A673 (cell line): Measurements from ENCODE around the gene PPM1F. TPM values are rescaled to one million over a fixed set of nuclear protein-coding genes. Genes with fewer than 3 reads are reported as not detected.

Experiments used
- BruUV-seq: library from RNA; stranded (reverse); fragments of 400-500 nt; replicated peaks from 2 replicates; lab custom pipeline; 2021; lab: Mats Ljungman, UMichigan
- CTCF ChIA-PET: fragments of 300-600 bp; sonication (Branson Sonifier 250); formaldehyde crosslinking; loops from one replicate; lab custom pipeline; 2022; ENCODE audit warnings: antibody characterized with exemption; lab: Charles Lee
- POLR2A ChIA-PET: fragments of 300-600 bp; sonication (Branson Sonifier 250); formaldehyde crosslinking; loops from one replicate; lab custom pipeline; 2022; ENCODE audit warnings: antibody characterized with exemption; ENCODE audit not compliant: low non-redundant PET; lab: Charles Lee
- DNase-seq: peaks from one replicate; pipeline ENCODE4 v3.0.0-alpha.2; 2015; ENCODE audit warnings: low spot score
- H3K27ac ChIP-seq: fragments of 200-600 bp; sonication (generic); 2 replicates; pipeline ENCODE4 v1.5.1; 2016; ENCODE audit warnings: mixed run types, low read depth, mild to moderate bottlenecking, mixed read lengths, antibody characterized with exemption, low read length; ENCODE audit not compliant: poor library complexity, severe bottlenecking
- H3K27me3 ChIP-seq: fragments of 200-600 bp; sonication (generic); replicated peaks from 2 replicates; pipeline ENCODE4 v1.6.1; 2017; ENCODE audit warnings: mixed run types, low read depth, mild to moderate bottlenecking, mixed read lengths, antibody characterized with exemption, low read length; ENCODE audit not compliant: insufficient read depth, poor library complexity
- H3K36me3 ChIP-seq: fragments of 200-600 bp; sonication (generic); 2 replicates; pipeline ENCODE4 v1.6.1; 2016; ENCODE audit warnings: mixed run types, mild to moderate bottlenecking, mixed read lengths, antibody characterized with exemption, low read length; ENCODE audit not compliant: insufficient read depth, poor library complexity, severe bottlenecking
- H3K4me1 ChIP-seq: fragments of 200-600 bp; sonication (generic); 2 replicates; pipeline ENCODE4 v1.6.1; 2017; ENCODE audit warnings: mixed run types, mild to moderate bottlenecking, mixed read lengths, antibody characterized with exemption, low read length; ENCODE audit not compliant: insufficient read depth, poor library complexity, severe bottlenecking
- H3K4me3 ChIP-seq: fragments of 200-600 bp; sonication (generic); 2 replicates; pipeline ENCODE4 v1.5.1; 2016; ENCODE audit warnings: low read depth, mixed run types, mild to moderate bottlenecking, mixed read lengths, low read length; ENCODE audit not compliant: poor library complexity, severe bottlenecking
- H3K9me3 ChIP-seq: fragments of 200-600 bp; sonication (generic); 2 replicates; pipeline ENCODE4 v1.6.1; 2016; ENCODE audit warnings: mixed run types, low read depth, mild to moderate bottlenecking, mixed read lengths, antibody characterized with exemption, low read length; ENCODE audit not compliant: poor library complexity, severe bottlenecking
- CTCF ChIP-seq: fragments of 300-800, 200-600 bp; sonication (generic); conservative IDR thresholded peaks from 2 replicates; pipeline ENCODE4 v1.5.1; 2017; ENCODE audit warnings: low read depth, mild to moderate bottlenecking, antibody characterized with exemption, low read length, moderate library complexity, mixed read lengths
- EZH2 ChIP-seq: fragments of 200-600 bp; sonication (generic); IDR thresholded peaks from 2 replicates; pipeline ENCODE4 v1.6.1; 2017; ENCODE audit warnings: borderline replicate concordance, low read depth, mild to moderate bottlenecking, mixed read lengths, antibody characterized with exemption, low read length; ENCODE audit not compliant: poor library complexity, severe bottlenecking
- intact Hi-C: fragments of 100-400 bp; cut with micrococcal nuclease; formaldehyde crosslinking; loops from one replicate; pipeline ENCODE4 v1.10.0; 2022; ENCODE audit not compliant: unreplicated experiment
- total RNA-seq: library from RNA; stranded (reverse); gene quantifications from 2 replicates; pipeline ENCODE4 v1.2.3, GENCODE V29; 2021

Gene PPM1F
- total RNA-seq, 1 experiment from 2014 or later: 101 TPM

DNA sequence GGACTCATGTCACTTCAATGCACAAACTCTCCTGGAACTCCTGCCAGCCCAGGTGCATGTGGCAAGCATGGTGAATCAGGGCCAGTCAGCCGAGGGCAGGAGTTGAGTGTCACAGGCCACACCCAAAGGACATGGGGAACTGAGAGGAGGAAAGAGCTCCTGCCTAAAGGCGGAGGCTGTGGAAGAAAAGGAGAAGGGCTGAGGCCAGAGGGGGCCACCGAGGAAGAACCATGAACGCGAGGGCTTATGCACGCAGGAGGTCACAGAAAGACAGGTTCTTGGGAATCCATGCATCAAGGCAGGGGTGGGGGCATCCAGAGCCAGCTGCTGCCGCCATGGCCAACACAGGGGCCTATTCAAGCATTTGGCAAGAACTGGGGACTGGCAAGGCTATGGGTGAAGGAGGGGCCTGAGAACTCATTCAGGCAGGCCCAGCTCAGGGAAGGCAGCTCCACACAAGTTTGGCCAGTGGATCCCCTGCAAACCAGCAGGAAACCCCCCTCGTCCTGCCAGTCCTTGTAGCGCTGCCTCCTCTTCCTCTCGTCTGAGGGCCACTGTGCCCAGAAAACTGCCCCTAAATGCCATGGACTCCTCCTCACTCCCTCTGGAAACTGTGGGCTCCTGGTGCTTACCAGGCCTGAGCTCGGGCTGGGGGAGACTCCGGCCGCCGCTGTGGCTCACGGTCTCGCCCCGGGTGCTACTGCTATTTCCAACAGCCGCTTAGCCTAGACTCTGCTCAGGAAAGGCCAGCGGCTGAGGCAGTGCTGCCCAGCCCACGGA is 15.4 kb downstream of the PPM1F start:
- intact Hi-C loops: no loop called here
- peak overlapping the region; percentile 91 for H3K27ac ChIP-seq

DNA sequence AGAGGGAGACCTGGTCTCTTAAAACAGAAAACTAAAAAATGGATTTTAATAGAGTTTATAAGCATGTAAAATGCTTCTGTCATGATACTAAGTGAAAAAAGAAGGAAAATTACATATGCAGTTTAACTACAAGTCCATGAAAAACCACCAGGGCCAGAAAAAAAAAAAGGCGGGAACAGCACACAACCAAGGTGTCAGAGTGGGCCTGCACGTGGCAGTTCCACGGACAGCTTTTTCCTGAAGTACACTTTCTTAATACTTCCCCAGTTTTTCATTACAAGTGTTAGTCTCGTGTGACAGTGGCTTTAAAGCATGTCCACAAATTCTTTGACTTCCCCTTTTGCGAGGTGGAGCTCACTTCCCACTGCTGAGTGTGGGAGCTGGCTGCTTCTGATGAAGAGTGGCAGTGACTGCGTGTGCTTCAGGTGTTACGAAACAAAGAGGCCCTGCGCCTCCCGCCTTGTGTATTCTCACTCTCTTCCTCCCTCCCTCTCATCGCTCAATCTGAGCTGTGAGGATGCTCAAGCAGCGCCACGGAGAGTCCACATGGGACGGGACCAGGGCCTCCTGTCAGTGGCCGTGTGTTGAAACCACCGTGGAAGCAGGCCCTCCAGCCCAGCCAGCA is 16.4 kb downstream of the PPM1F start:
- Histone ChIP-seq H3K27me3 (no peaks in the 10 kb centered on the region), H3K4me3 (no peak overlapping the region), H3K9me3 (no peaks in the 10 kb centered on the region), H3K36me3 (peaks cover 51% of the 10 kb centered on the region), H3K27ac (no peak overlapping the region), H3K4me1 (peaks cover 39% of the 10 kb centered on the region)
- ChIA-PET CTCF (interaction anchor here (1.0 kb wide), 1 partner anchor 16 kb away, joined by 3 read pairs; the partner anchor contains the start of gene PPM1F), POLR2A (interaction anchor here (0.6 kb wide), 1 partner anchor 194 kb away, joined by 13 read pairs; no protein-coding TSS in a partner anchor)
- TF ChIP-seq CTCF (no peak), EZH2 (no peak)
- intact Hi-C loops: no loop called here
- DNase-seq: no peak
- no TSS peak for BruUV-seq

More for the DNA sequence above, 15.4 kb downstream of the PPM1F start:
- Histone ChIP-seq H3K36me3 (peaks cover 52% of the 10 kb centered on the region), H3K9me3 (no peaks in the 10 kb centered on the region), H3K27me3 (no peaks in the 10 kb centered on the region), H3K4me1 (peaks cover 48% of the 10 kb centered on the region), H3K4me3 (no peak overlapping the region)
- no TSS peak for BruUV-seq
- no peak for DNase-seq
- POLR2A ChIA-PET: interaction anchor here (0.5 to 0.6 kb wide), 2 partner anchors 9 to 195 kb away, joined by 13 to 16 read pairs; no protein-coding TSS in a partner anchor
- CTCF ChIA-PET: interaction anchor here (0.6 to 3.2 kb wide), 4 partner anchors 10 to 862 kb away, joined by 3 to 11 read pairs (median 5); partner anchors contain the start of gene PPM1F
- no peak for TF ChIP-seq EZH2
- no peak for TF ChIP-seq CTCF

- no TSS peak for BruUV-seq
- peaks cover 61% of the 10 kb centered on the region for H3K36me3 ChIP-seq
- peaks cover 17% of the 10 kb centered on the region for H3K4me1 ChIP-seq
- H3K27me3 ChIP-seq: no peaks in the 10 kb centered on the region
- CTCF ChIA-PET: no interaction called here
- intact Hi-C loops: no loop called here
- no peak overlapping the region for H3K27ac ChIP-seq
- TF ChIP-seq CTCF (no peak), EZH2 (no peak)
- H3K9me3 ChIP-seq: no peaks in the 10 kb centered on the region
- DNase-seq: no peak
- POLR2A ChIA-PET: interaction anchor here (0.7 kb wide), 1 partner anchor 112 kb away, joined by 4 read pairs; no protein-coding TSS in a partner anchor
- no peak overlapping the region for H3K4me3 ChIP-seq
These were observed 18.7 kb downstream of the PPM1F start for GRCh38 chr22:21933910-21934309.
